SK-N-SH (cell line): ENCODE data around the gene TCEA2. TPM values are rescaled to one million over a fixed set of nuclear protein-coding genes. Genes with fewer than 3 reads are reported as not detected.

ENCODE experiments used
- CTCF ChIA-PET: fragments of 300-600, 350-600 bp; formaldehyde crosslinking; extraction: SDS; loops from one replicate; lab custom pipeline; 2021; lab: Yijun Ruan, JAX
- POLR2A ChIA-PET: fragments of 350-600 bp; sonication (Branson Sonifier 250); formaldehyde crosslinking; extraction: SDS; loops from one replicate; lab custom pipeline; 2020; ENCODE audit warnings: antibody characterized with exemption, inconsistent platforms; lab: Yijun Ruan, JAX
- DNase-seq: peaks from one replicate; pipeline ENCODE4 v3.0.0; 2012
- H2AFZ ChIP-seq: fragments of 200-600 bp; sonication (generic); 2 replicates; pipeline ENCODE4 v1.8.1; 2016; ENCODE audit warnings: antibody characterized with exemption, mild to moderate bottlenecking, low read depth
- H3F3A ChIP-seq: fragments of 200-600 bp; sonication (generic); replicated peaks from 2 replicates; pipeline ENCODE3; 2016; ENCODE audit warnings: antibody characterized with exemption, mild to moderate bottlenecking; ENCODE audit not compliant: insufficient read depth
- H3K27ac ChIP-seq, 2 experiments: fragments of 200-500 bp in 1 of 2; fragments of 200-600 bp in 1 of 2; sonication (Bioruptor generic) in 1 of 2; sonication (generic), shearing (Covaris generic) in 1 of 2; 2 replicates each; pipeline versions ENCODE4 v1.5.1 to v1.6.1; 2014 to 2016; ENCODE audit warnings: low read depth in 2 of 2, inconsistent platforms in 1 of 2, low read length in 1 of 2, mild to moderate bottlenecking in 1 of 2, mixed read lengths in 1 of 2
- H3K27me3 ChIP-seq: fragments of 200-600 bp; sonication (generic), shearing (Covaris generic); 2 replicates; pipeline ENCODE4 v1.6.1; 2016; ENCODE audit warnings: mixed run types; ENCODE audit not compliant: insufficient read depth
- H3K36me3 ChIP-seq, 2 experiments: fragments of 200-500 bp in 1 of 2; fragments of 200-600 bp in 1 of 2; sonication (Bioruptor generic) in 1 of 2; sonication (generic) in 1 of 2; replicated peaks in 1 of 2; 2 replicates each; pipeline versions ENCODE3 to v1.5.1; 2014 to 2016; ENCODE audit warnings: low read length in 1 of 2, mild to moderate bottlenecking in 1 of 2; ENCODE audit not compliant: insufficient read depth in 2 of 2, control insufficient read depth in 1 of 2
- H3K4me1 ChIP-seq, 2 experiments: fragments of 200-500 bp in 1 of 2; fragments of 200-600 bp in 1 of 2; sonication (Bioruptor generic) in 1 of 2; sonication (generic), shearing (Covaris generic) in 1 of 2; 2 replicates each; pipeline versions ENCODE4 v1.5.1 to v1.6.1; 2014 to 2016; ENCODE audit warnings: low read depth in 1 of 2, low read length in 1 of 2, mixed run types in 1 of 2; ENCODE audit not compliant: insufficient read depth in 2 of 2, control insufficient read depth in 1 of 2
- H3K4me2 ChIP-seq: fragments of 200-600 bp; sonication (generic), shearing (Covaris generic); 2 replicates; pipeline ENCODE4 v1.6.1; 2017; ENCODE audit warnings: mixed run types
- H3K4me3 ChIP-seq, 2 experiments: fragments of 200-500 bp in 1 of 2; fragments of 200-600 bp in 1 of 2; sonication (Bioruptor generic) in 1 of 2; sonication (generic), shearing (Covaris generic) in 1 of 2; 2 replicates each; pipeline versions ENCODE4 v1.5.1 to v1.8.1; 2014 to 2016; ENCODE audit warnings: low read depth in 2 of 2, inconsistent platforms in 1 of 2, low read length in 1 of 2, mild to moderate bottlenecking in 1 of 2, mixed read lengths in 1 of 2, moderate library complexity in 1 of 2
- H3K79me2 ChIP-seq: fragments of 200-600 bp; sonication (generic); 2 replicates; pipeline ENCODE4 v1.8.1; 2017; ENCODE audit warnings: mild to moderate bottlenecking; ENCODE audit not compliant: insufficient read depth
- H3K9ac ChIP-seq: fragments of 200-600 bp; sonication (generic); 2 replicates; pipeline ENCODE4 v1.6.1; 2017; ENCODE audit warnings: mixed run types
- H3K9me2 ChIP-seq: fragments of 200-600 bp; sonication (generic); 2 replicates; pipeline ENCODE4 v1.6.1; 2017; ENCODE audit warnings: mixed run types
- H3K9me3 ChIP-seq: fragments of 200-600 bp; sonication (generic); 2 replicates; pipeline ENCODE4 v1.6.1; 2017; ENCODE audit warnings: mixed run types, mild to moderate bottlenecking, moderate library complexity
- H4K20me1 ChIP-seq: fragments of 200-600 bp; sonication (generic); 2 replicates; pipeline ENCODE4 v1.6.1; 2017; ENCODE audit warnings: mild to moderate bottlenecking, mixed run types; ENCODE audit not compliant: insufficient read depth
- ELF1 ChIP-seq: IDR thresholded peaks from 2 replicates; pipeline ENCODE4 v1.4.0; 2012
- EP300 ChIP-seq, 2 experiments: IDR thresholded peaks; 2 replicates each; pipeline versions ENCODE4 v1.4.0 to v1.6.1; 2012; ENCODE audit warnings: borderline replicate concordance in 1 of 2, low read depth in 1 of 2, low read length in 1 of 2
- GABPA ChIP-seq: IDR thresholded peaks from 2 replicates; pipeline ENCODE4 v1.4.0; 2012; ENCODE audit warnings: low read depth, mild to moderate bottlenecking
- IRF3 ChIP-seq: fragments of 150-350 bp; IDR thresholded peaks from 2 replicates; pipeline ENCODE4 v1.6.1; 2016; ENCODE audit warnings: mild to moderate bottlenecking, low read depth, low read length
- JUND ChIP-seq: IDR thresholded peaks from 2 replicates; pipeline ENCODE4 v1.4.0; 2012
- MAX ChIP-seq: IDR thresholded peaks from 2 replicates; pipeline ENCODE4 v1.4.0; 2012; ENCODE audit warnings: low read depth
- MXI1 ChIP-seq: IDR thresholded peaks from 2 replicates; pipeline ENCODE4 v1.6.1; 2012; ENCODE audit warnings: mild to moderate bottlenecking, low read depth, low read length, improper control_type of control experiment
- NFIC ChIP-seq: IDR thresholded peaks from 2 replicates; pipeline ENCODE4 v1.4.0; 2012; ENCODE audit warnings: borderline replicate concordance
- NRF1 ChIP-seq: IDR thresholded peaks from 2 replicates; pipeline ENCODE4 v1.6.1; 2012; ENCODE audit warnings: low read depth, mild to moderate bottlenecking, low read length
- RAD21 ChIP-seq: IDR thresholded peaks from 2 replicates; pipeline ENCODE4 v1.6.1; 2012; ENCODE audit warnings: mild to moderate bottlenecking, low read length
- RCOR1 ChIP-seq: fragments of 150-350 bp; IDR thresholded peaks from 2 replicates; pipeline ENCODE4 v1.6.1; 2017; ENCODE audit warnings: antibody characterized with exemption, low read length
- REST ChIP-seq: IDR thresholded peaks from 2 replicates; pipeline ENCODE4 v1.6.1; 2012; ENCODE audit warnings: mild to moderate bottlenecking, low read depth, low read length, moderate library complexity
- RXRA ChIP-seq: IDR thresholded peaks from 2 replicates; pipeline ENCODE4 v1.4.0; 2012; ENCODE audit warnings: low read depth, mild to moderate bottlenecking, borderline replicate concordance
- SMC3 ChIP-seq: IDR thresholded peaks from 2 replicates; pipeline ENCODE4 v1.6.1; 2012; ENCODE audit warnings: low read depth, low read length, improper control_type of control experiment
- TAF1 ChIP-seq: IDR thresholded peaks from 2 replicates; pipeline ENCODE4 v1.6.1; 2012; ENCODE audit warnings: low read depth, mild to moderate bottlenecking, low read length, moderate library complexity, borderline replicate concordance
- TEAD4 ChIP-seq: IDR thresholded peaks from 2 replicates; pipeline ENCODE4 v1.4.0; 2012; ENCODE audit warnings: mild to moderate bottlenecking, borderline replicate concordance; ENCODE audit not compliant: insufficient read depth
- YY1 ChIP-seq: IDR thresholded peaks from 2 replicates; pipeline ENCODE4 v1.4.0; 2012; ENCODE audit warnings: low read depth, mild to moderate bottlenecking
- WGBS: methylation state at CpG from one replicate; pipeline ENCODE4 v1.1.6; 2017; ENCODE audit warnings: low lambda C conversion rate; 5-methylcytosine and 5-hydroxymethylcytosine counted together
- polyA plus RNA-seq, 3 experiments: library from polyadenylated mRNA; depleted of rRNA; stranded (reverse); fragments of >200 nt; gene quantifications; 2 replicates each; pipeline ENCODE4 v1.2.3, GENCODE V29; 2012

The TCEA2 gene
- polyA plus RNA-seq, 1 of the 3 experiments (the other 2 are of a cell fraction): 98.9 TPM

- H3K27ac ChIP-seq: peak overlapping the region in 1 of 2 experiments; percentile 30; a peak in 1 of 4 replicates
- no peaks in the 10 kb centered on the region for H3K9me2 ChIP-seq
- H3K79me2 ChIP-seq: no peaks in the 10 kb centered on the region
- DNase-seq: peak; percentile 80
- no peaks in the 10 kb centered on the region for H3K27me3 ChIP-seq
- POLR2A ChIA-PET: no interaction called here
- no peaks in the 10 kb centered on the region for H3F3A ChIP-seq
- 51% methylated on average over 12 of the region's 19 CpGs for WGBS
- no peaks in the 10 kb centered on the region for H3K36me3 ChIP-seq
- H2AFZ ChIP-seq: no peak overlapping the region
- H3K4me2 ChIP-seq: no peak overlapping the region
- no peak overlapping the region for H3K4me3 ChIP-seq
- no peaks in the 10 kb centered on the region for H3K9me3 ChIP-seq
- CTCF ChIA-PET: interaction anchor here (1.9 to 15.6 kb wide), 5 partner anchors 8 to 73 kb away, joined by 8 to 252 read pairs (median 15); partner anchors contain the start of genes LKAAEAR1, OPRL1 and RGS19
- peaks cover 0 to 24% of the 10 kb centered on the region in 2 experiments; a peak in 1 of 4 replicates for H3K4me1 ChIP-seq
- H4K20me1 ChIP-seq: no peaks in the 10 kb centered on the region
- H3K9ac ChIP-seq: no peak overlapping the region
- no peak for TF ChIP-seq RAD21
- TF ChIP-seq EP300 (IDR thresholded peaks at IDR 0.05; ENCODE audit: borderline replicate concordance in 1 of 2, low read depth in 1 of 2, low read length in 1 of 2): 0 out of 4 replicates have a peak, but pooled peaks of 1 of the 2 experiments have one; percentile 22
Measured at GRCh38 chr20:64111841-64112641, 49.0 kb downstream of the TCEA2 start.

- H3K9me3 ChIP-seq: no peaks in the 10 kb centered on the region
- no peaks in the 10 kb centered on the region for H3K79me2 ChIP-seq
- no peaks in the 10 kb centered on the region for H3K9me2 ChIP-seq
- WGBS: 57% methylated on average over 8 of the region's 18 CpGs
- H3K4me2 ChIP-seq: no peak overlapping the region
- H3K36me3 ChIP-seq: no peaks in the 10 kb centered on the region
- H3K27me3 ChIP-seq: no peaks in the 10 kb centered on the region
- no peak overlapping the region for H3K9ac ChIP-seq
- DNase-seq: peak; percentile 16
- no peak overlapping the region for H3K4me3 ChIP-seq
- H2AFZ ChIP-seq: no peak overlapping the region
- peaks cover 0 to 24% of the 10 kb centered on the region in 2 experiments; a peak in 1 of 4 replicates for H3K4me1 ChIP-seq
- H4K20me1 ChIP-seq: no peaks in the 10 kb centered on the region
- ChIA-PET POLR2A (interaction anchor here (0.6 kb wide), 1 partner anchor 441 kb away, joined by 3 read pairs; no protein-coding TSS in a partner anchor), CTCF (interaction anchor here (0.6 to 15.6 kb wide), 6 partner anchors 7 to 74 kb away, joined by 3 to 252 read pairs (median 14); partner anchors contain the start of genes LKAAEAR1, OPRL1 and RGS19)
- H3K27ac ChIP-seq: peak overlapping the region in 1 of 2 experiments; percentile 30; a peak in 1 of 4 replicates
- TF ChIP-seq REST: no peak
- TF ChIP-seq ELF1: no peak
- no peak for TF ChIP-seq IRF3
- no peak for TF ChIP-seq EP300 (IDR thresholded peaks at IDR 0.05; ENCODE audit: borderline replicate concordance in 1 of 2, low read depth in 1 of 2, low read length in 1 of 2)
- TF ChIP-seq SMC3: no peak
- no peak for TF ChIP-seq JUND
- no peak for TF ChIP-seq RCOR1
- no peak for TF ChIP-seq GABPA
- TF ChIP-seq NFIC: no peak
- TF ChIP-seq RXRA: no peak
- TF ChIP-seq MXI1: no peak
- no peak for TF ChIP-seq NRF1
- no peak for TF ChIP-seq YY1
- no peak for TF ChIP-seq TEAD4
- no peak for TF ChIP-seq TAF1
- no peak for TF ChIP-seq MAX
- no peaks in the 10 kb centered on the region for H3F3A ChIP-seq
Measured at GRCh38 chr20:64112691-64113443, 49.9 kb downstream of the TCEA2 start.
